Mesenteric fat pad (tissue), 1 donor: Measurements from ENCODE around the gene PPP2R3B. TPM values are rescaled to one million over a fixed set of nuclear protein-coding genes. Genes with fewer than 3 reads are reported as not detected.
"Not testable (repeated sequence)": the region's sequence is repeated elsewhere in the genome, so short reads cannot be mapped to it uniquely, and the experiment has no call there.

Source experiments
- DNase-seq: peaks from one replicate; pipeline ENCODE4 v3.0.0-alpha.2; 2020; ENCODE audit warnings: low spot score
- total RNA-seq: library from RNA; stranded (reverse); fragmentation: NEBNext Ultra II Directional; extraction: Animal tissue kit (Norgen Biotek cat#: 25700); gene quantifications from one replicate; pipeline ENCODE4 v1.2.1, GENCODE V29; 2021
- donor health status: DM: yes; HTN: yes; CAD: no.

PPP2R3B gene
- total RNA-seq, 1 donor from 2014 or later = 7.3 TPM

DNA sequence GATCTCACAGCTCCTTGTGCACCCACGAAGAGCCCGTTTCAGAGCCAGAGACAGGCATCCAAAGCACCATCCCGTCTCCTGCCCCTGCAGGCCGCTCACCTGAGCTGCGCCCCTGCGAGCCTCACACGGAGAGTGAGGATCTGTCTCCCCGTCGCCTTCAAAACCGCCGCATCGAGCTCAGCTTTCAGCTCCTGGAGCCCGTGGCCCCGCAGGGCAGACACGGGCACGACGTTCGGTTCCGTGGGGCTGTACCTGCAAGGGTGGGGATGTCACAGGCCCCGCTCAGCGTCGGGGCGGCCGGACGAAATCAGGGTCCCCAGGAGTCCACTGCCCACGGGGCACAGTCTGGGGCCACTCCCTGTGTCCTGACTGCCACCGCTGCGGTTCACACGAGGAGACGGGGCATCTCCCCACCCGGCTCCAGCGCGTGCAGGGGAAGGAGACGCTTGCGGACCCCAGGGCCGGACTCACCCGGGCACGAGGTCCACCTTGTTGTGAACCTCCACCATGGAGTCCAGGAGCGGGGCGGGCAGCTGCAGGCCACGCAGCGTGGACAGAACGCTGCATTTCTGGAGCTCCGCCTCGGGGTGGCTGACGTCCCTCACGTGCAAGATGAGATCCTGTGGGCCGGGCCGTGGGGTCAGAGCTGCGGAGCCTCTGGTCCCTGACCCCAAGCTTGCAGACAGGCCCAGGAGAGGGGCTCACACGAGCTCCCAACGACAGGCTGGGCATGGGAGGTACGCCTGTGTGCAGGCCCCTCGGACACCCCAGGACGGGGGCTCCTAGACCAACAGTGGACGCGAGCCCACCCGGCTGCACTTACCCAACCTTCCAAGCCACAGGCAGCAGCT lies 79.2 kb downstream of the PPP2R3B start:
- DNase-seq = no peak

DNA sequence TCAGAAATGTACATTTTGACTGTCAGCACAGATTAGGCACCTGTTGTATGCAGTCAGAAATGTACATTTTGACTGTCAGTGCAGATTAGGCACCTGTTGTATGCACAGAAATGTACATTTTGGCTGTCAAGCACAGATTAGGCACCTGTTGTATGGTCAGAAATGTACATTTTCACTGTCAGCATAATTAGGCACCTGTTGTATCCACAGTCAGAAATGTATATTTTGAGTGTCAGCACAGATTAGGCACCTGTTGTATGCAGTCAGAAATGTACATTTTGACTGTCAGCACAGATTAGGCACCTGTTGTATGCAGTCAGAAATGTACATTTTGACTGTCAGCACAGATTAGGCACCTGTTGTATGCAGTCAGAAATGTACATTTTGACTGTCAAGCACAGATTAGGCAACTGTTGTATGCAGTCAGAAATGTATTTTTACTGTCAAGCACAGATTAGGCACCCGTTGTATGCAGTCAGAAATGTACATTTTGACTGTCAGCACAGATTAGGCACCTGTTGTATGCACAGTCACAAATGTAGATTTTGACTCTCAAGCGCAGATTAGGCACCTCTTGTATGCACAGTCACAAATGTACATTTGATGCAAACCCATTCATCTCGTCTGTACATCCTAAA lies 80.0 kb downstream of the PPP2R3B start:
- not testable (repeated sequence) for DNase-seq

DNA sequence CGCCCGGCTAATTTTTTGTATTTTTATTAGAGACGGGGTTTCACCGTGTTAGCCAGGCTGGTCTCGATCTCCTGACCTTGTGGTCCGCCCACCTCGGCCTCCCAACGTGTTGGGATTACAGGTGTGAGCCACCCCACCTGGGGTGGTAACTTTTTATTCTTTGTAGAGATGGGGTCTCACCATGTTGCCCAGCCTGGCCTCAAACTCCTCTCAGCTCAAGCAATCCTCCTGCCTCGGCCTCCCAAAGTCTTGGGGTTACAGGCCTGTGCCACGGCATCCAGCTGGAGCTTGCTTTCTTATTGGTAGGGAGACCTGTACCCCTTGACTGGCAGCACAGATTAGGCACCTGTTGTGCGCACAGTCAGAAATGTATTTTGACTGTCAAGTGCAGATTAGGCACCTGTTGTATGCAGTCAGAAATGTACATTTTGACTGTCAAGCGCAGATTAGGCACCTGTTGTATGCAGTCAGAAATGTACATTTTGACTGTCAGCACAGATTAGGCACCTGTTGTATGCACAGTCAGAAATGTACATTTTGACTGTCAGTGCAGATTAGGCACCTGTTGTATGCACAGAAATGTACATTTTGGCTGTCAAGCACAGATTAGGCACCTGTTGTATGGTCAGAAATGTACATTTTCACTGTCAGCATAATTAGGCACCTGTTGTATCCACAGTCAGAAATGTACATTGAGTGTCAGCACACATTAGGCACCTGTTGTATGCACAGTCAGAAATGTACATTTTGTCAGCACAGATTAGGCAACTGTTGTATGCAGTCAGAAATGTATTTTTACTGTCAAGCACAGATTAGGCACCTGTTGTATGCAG lies 80.7 kb downstream of the PPP2R3B start:
- DNase-seq = not testable (repeated sequence)

DNA sequence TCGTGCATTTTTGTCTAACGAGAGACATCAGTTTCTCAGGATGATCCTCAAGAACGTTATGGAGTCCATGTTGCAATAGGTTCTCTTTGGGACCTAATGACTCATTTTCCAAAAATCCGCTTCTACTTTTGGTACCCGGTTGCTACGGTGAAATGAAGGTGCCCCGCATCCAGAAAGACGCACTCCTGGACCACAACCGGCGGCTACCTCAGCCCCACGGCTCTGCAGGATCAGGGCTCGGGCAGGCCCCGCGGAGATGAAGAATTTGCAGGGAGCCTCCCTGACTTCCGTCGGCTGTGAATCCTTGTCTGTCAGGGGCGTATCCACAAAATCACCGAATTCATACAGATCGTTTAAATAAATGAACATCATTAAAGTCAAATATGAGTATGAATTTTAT lies 83.7 kb downstream of the PPP2R3B start:
- DNase-seq = no peak

DNA sequence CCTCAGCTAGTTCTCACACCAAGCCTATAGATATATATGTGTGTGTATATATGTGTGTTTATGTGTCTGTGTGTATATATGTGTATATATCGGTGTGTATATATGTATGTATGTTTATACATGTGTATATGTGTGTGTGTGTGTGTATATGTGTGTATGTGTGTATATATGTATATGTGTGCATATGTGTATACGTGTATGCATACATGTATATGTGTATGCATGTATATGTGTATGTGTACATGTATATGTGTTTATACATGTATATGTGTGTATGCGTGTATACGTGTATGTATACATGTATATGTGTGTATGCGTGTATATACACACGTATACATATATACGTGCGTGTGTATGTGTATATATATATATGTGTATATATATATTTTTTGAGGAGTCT lies 86.4 kb downstream of the PPP2R3B start:
- DNase-seq = no peak

DNA sequence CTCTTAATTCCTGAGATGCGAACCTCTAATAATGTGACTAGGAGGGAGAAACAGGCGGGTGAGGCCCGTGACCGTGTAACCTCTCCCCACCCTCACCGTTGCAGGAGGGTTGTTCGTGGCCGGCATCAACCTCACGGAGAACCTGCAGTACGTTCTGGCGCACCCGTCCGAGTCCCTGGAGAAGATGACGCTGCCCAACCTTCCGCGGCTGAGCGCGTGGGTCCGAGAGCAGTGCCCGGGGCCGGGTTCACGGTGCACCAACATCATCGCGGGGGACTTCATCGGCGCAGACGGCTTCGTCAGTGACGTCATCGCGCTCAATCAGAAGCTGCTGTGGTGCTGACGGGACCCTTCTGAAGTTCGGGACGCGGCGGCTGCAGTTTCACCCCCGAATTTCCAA lies 87.7 kb downstream of the PPP2R3B start:
- no peak for DNase-seq

DNA sequence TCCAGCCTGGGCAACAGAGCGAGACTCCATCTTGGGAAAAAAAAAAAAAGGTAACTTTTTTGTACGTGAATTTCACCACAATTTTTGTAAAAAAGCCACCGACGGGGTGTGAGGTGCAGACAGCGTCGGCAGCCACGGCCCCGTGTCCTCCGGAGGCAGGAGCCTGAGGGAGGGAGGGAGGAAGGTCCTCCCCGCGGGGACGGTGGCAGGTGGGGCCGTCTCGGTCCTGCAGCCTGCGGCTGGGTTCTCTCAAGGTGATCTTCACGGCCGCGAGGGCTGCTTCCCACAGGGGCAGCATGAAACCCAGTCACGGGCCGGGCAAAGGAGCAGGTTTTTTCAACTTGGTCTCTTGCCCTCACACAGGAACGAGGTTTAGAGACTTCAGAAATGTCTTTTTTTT lies 91.6 kb downstream of the PPP2R3B start:
- DNase-seq = no peak

DNA sequence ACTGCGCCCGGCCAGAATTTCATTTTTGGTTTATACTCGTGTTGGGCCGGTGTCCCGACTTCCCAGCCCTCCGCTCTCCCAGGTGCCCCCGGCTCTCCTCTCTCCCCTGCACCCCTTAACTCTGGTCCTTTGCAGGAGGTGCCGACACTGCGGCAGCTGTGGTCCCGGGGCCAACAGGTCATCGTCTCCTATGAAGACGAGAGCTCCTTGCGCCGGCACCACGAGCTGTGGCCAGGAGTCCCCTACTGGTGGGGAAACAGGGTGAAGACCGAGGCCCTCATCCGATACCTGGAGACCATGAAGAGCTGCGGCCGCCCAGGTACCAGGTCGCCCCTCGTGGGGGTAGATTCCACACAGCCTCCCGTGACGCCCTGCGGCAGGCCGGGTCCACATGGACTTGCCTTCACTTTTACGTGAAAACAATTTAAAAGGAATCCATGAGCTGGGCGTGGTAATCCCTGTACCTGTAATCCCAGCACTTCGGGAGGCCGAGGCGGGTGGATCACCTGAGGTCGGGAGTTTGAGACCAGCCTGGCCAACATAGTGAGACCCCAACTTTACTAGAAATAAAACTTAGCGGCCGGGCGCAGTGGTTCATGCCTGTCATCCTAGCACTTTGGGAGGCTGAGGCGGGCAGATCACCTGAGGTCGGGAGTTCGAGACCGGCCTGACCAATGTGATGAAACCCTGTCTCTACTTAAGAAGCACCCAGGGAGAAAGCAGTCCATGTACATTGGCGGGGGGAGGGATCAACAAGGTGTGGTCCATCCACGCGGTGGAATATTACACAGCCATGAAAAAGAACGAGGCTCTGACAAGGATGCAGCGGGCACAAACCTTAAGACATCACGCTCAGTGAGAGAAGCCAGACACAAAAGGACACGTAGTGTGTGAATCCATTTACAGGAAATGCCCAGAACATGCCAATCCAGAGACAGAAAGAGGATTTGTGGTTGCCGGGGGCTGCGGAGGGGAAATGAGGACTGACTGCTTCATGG lies 93.5 kb downstream of the PPP2R3B start:
- DNase-seq = no peak

DNA sequence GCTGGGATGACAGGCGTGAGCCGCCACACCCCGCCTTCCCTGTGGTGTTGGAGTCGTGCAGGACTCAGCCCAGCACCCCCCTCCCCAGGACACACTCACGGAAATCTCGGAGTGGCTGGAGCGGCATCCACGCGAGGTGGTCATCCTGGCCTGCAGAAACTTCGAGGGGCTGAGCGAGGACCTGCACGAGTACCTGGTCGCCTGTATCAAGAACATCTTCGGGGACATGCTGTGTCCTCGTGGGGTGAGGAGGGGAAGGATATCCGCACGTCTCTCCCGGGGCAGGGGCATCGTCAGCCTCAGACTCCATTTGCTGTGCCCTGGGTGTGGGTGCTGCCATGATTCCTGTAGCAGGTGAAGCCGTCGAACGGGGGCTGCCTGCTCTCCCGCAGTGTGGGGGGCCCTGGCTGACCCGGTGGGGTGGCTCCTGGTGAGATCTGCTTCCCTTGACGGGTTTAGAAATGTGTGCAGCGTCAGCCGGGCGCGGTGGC lies 95.3 kb downstream of the PPP2R3B start:
- no peak for DNase-seq

DNA sequence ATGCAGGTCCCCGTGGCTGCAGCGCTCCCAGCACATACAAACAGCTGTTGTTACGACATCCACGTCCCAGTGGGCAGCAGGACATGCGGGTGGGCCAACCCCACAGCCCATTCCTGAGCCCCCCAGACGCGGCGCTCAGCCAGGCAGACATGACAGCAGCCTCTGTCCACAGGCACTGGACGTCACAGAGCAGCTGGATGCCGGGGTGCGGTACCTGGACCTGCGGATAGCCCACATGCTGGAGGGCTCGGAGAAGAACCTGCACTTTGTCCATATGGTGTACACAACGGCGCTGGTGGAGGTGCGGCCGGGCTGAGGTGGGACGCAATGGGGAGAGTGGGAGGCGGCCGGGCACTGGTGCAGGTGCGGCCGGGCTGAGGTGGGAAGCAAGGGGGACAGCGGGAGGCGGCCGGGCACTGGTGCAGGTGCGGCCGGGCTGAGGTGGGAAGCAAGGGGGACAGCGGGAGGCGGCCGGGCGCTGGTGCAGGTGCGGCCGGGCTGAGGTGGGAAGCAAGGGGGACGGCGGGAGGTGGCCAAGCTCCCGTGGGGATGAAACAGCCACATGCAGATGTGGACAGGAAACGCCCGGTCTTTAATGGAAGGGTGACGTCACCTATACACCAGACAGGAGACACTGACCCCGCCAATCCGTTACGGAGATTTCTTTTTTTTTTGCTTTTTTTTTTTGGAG lies 96.1 kb downstream of the PPP2R3B start:
- no peak for DNase-seq

DNA sequence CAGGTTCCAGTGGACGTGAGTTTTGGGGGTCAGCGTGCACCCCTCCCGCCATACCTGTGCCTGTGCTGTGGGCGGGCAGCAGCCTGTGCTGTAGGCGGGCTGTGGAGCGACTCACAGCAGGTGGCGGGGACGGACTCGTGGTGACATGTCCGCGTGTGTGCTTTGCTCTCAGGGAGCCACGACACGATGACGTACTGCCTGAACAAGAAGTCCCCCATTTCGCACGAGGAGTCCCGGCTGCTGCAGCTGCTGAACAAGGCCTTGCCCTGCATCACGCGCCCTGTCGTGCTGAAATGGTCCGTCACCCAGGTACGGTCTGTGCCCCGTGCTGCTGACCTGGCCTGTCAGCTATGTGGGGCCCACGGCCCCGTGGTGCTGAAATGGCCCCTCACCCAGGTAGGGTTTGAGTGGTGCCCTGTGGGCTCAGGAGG lies 98.1 kb downstream of the PPP2R3B start:
- DNase-seq = no peak

DNA sequence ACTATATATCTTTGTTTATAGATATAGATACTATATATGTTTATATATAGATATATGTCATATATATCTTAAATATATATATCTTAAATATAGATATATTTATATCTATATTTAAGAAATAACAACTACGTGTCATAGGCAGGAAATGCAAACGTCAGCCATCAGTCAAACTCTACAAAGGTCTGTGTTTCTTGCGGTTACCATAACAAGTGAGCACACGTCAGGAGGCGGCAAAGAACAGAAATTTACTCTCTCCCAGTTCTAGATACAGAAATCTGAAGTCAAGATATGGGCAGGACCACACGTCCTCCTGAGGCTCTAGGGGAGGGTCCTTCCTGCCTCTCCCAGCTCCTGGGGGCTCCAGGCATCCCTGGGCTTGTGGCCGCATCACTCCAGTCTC lies 99.0 kb downstream of the PPP2R3B start:
- DNase-seq = no peak

DNA sequence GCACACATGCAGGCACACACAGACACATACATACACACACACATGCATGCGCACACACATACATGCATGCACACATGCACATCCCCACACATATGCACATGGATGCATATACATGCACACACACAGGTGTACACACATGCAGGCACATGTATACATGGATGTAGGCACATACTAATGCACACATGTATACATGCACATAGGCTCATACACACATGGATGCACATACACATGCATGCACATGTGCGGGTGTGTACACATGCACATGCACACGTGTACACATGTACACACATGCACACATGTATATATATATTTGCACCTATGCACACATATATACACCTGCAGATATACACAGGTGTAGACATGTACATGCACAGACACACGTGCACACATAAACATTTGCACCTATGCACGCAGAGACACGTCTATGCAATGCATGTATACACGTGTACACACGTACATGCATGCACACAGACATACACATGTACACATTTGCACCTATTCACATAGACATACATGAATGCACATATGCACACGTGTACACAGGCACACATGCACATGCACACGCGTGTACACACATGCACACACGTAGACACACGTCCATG lies 101.5 kb downstream of the PPP2R3B start:
- no peak for DNase-seq

Other genes starting within 250 kb of the PPP2R3B start
- 18.1 TPM for gene PLCXD1, start 105.5 kb downstream of the PPP2R3B start, total RNA-seq
- 48.1 TPM for gene GTPBP6, start 68.1 kb downstream of the PPP2R3B start, total RNA-seq
- 0.10 TPM for gene SHOX, start 243.9 kb upstream of the PPP2R3B start, total RNA-seq